Activated naive CD4-positive, alpha-beta T cell treated with anti-CD3 and anti-CD28 coated beads, Interleukin-2, amount 50 U/mL, for 24 hours (primary cell): Measurements from ENCODE around the gene WNT9A.
"Not testable (repeated sequence)": the region's sequence is repeated elsewhere in the genome, so short reads cannot be mapped to it uniquely, and the experiment has no call there.

Source experiments
- H3K27ac Mint-ChIP-seq: one replicate; pipeline ENCODE4 v1.8.0; 2021; ENCODE audit warnings: mild to moderate bottlenecking, mixed read lengths
- H3K27me3 Mint-ChIP-seq: one replicate; pipeline ENCODE4 v1.8.0; 2021; ENCODE audit warnings: mixed read lengths
- H3K36me3 Mint-ChIP-seq: one replicate; pipeline ENCODE4 v1.8.0; 2021; ENCODE audit warnings: mixed read lengths
- H3K4me1 Mint-ChIP-seq: one replicate; pipeline ENCODE4 v1.8.0; 2021; ENCODE audit warnings: mixed read lengths
- H3K4me3 Mint-ChIP-seq: one replicate; pipeline ENCODE4 v1.8.0; 2021; ENCODE audit warnings: mild to moderate bottlenecking, mixed read lengths
- H3K9me3 Mint-ChIP-seq: one replicate; pipeline ENCODE4 v1.8.0; 2021; ENCODE audit warnings: mixed read lengths

The WNT9A gene, protein sequence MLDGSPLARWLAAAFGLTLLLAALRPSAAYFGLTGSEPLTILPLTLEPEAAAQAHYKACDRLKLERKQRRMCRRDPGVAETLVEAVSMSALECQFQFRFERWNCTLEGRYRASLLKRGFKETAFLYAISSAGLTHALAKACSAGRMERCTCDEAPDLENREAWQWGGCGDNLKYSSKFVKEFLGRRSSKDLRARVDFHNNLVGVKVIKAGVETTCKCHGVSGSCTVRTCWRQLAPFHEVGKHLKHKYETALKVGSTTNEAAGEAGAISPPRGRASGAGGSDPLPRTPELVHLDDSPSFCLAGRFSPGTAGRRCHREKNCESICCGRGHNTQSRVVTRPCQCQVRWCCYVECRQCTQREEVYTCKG

DNA sequence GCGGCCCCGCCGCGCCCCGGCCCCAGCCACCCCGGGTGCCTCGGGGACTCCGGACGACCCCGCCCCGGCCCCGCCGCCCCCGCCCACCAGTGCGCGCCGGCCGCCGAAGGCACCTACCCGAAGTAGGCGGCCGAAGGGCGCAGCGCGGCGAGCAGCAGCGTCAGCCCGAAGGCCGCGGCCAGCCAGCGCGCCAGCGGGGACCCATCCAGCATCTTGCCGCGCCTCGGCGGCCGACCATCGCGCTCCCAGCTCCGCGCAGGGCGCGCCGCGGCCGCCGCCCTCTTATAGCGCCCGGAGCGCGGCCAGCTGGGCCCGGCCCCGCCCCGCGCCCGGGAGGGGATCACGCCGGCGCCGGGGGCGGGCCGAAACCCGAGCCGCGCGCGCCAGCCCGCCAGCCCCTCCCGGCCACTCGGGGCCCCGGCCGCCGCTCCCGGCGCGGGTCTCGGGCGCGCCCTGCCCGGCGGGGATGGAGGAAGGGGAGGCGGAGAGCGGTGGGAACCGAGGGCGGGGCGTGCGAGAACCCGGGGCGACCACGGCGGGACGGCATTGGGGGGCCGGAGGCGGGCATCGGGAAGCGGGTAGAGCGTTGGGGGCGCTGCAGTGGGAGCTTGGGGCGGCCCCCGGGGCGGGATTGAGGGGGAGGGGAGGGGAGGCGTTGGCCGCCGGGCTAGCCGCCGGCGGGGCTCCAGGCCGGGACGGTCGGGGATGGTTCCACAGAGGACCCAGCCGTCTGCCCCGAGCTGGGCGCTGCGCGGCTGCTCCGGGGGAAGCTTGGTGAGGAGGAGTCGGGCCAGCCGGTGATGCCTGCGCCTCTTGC is at the start of gene WNT9A:
TSS of gene WNT9A (minus strand) at position 257 of the 817 bp plus-strand sequence. CDS start at position 212, 45 bp downstream.
- H3K9me3 Mint-ChIP-seq = no peaks in the 10 kb centered on the region

DNA sequence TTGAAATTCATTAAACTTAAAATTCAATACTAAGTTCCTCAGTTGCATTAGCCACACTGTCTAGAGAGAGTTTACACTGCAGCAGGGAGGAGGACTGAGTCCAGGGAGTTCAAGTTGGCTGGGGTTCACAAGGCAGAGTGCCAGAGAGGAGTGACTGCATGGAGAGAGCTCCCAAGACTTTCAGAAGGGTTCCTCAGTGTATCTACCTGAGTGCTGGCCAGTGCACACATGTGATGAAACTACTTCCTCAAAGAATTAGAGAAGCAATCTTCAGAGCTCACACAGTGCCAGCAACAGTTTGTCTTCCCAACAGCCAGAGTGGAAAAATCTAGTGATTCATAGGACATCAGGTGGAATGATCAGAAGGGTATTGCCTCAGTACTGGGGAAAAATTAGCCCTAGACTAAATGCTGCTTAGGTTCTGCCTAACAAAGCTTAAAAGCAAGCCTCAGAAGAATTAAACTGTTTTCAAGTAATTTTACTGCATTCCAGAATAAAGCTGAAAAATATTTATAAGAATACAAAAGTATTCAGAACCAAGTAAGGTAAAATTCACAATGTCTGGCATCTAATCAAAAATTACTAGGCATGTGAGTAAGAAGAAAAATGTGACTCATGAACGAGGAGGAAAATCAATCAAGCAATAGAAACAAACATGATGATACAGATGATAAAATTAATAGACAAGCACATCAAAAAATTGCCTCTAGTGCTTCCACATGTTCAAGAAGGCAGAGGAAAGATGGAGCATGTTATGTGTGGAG is 48.6 kb upstream of the WNT9A start:
- no peak overlapping the region for H3K4me3 Mint-ChIP-seq
- H3K36me3 Mint-ChIP-seq = peaks cover 1% of the 10 kb centered on the region
- H3K27me3 Mint-ChIP-seq = peaks cover 11% of the 10 kb centered on the region
- H3K4me1 Mint-ChIP-seq = no peaks in the 10 kb centered on the region
- H3K27ac Mint-ChIP-seq = no peak overlapping the region
- peaks cover 5% of the 10 kb centered on the region for H3K9me3 Mint-ChIP-seq

More for the DNA sequence above, at the start of gene WNT9A:
- peaks cover 6% of the 10 kb centered on the region for H3K4me1 Mint-ChIP-seq
- no peaks in the 10 kb centered on the region for H3K36me3 Mint-ChIP-seq
- no peak within 1 kb of the TSS for H3K27ac Mint-ChIP-seq
- peaks cover 3% of the 10 kb centered on the region for H3K27me3 Mint-ChIP-seq
- peak within 1 kb of the TSS; percentile 76 for H3K4me3 Mint-ChIP-seq

DNA sequence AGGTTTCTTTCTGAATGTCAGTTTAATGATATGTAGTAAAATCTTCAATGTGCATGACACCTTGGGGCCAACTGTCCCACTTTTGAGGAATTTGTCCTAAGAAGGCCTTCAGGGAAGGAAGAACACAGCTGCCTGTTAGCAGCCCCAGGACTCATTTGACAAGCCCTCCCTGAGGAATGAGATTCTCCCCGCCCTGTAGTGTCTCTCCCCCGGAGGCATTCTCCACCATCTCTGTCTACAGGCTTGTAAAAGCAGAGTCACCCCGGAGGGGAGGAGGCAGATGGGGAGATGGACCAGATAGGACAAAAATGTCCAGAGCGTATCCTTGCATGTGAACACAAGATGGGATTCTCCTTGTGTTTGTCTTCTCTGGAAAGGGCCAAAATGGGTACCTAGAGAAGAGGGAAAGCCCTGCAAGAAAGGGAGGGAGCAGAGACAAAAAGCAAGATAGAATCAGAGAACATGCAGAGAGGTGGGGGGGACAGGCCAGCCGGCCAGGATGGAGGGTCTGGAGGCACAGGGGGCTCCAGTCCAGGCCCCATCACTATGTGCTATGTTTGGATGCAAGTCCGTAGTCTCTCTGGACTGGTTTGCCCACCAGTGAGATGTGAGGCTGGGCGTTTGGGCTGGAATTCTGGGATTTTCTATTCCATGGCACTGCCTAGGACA is 47.0 kb upstream of the WNT9A start:
- Mint-ChIP-seq H3K27me3 (peaks cover 16% of the 10 kb centered on the region), H3K9me3 (peaks cover 5% of the 10 kb centered on the region), H3K4me1 (no peaks in the 10 kb centered on the region), H3K4me3 (no peak overlapping the region), H3K27ac (no peak overlapping the region), H3K36me3 (peaks cover 1% of the 10 kb centered on the region)

DNA sequence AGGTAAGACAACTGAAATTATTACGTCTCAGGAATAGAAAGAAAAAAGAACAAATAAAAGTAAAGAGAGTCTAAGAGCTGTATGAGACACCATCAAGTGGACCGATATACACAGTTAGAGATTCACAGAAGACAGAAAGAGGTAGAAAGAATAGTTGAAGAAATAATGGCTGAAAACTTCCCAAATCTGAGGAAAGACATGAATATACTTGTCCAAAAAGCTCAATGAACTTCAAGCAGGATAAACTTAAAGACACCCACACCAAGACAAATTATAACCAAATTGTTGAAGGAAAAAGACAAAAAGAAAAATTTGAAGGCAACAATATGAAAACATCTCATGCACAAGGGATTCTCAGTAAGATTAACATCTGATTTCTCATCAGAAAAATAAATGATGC is 39.4 kb upstream of the WNT9A start:
- no peak overlapping the region for H3K27ac Mint-ChIP-seq

DNA sequence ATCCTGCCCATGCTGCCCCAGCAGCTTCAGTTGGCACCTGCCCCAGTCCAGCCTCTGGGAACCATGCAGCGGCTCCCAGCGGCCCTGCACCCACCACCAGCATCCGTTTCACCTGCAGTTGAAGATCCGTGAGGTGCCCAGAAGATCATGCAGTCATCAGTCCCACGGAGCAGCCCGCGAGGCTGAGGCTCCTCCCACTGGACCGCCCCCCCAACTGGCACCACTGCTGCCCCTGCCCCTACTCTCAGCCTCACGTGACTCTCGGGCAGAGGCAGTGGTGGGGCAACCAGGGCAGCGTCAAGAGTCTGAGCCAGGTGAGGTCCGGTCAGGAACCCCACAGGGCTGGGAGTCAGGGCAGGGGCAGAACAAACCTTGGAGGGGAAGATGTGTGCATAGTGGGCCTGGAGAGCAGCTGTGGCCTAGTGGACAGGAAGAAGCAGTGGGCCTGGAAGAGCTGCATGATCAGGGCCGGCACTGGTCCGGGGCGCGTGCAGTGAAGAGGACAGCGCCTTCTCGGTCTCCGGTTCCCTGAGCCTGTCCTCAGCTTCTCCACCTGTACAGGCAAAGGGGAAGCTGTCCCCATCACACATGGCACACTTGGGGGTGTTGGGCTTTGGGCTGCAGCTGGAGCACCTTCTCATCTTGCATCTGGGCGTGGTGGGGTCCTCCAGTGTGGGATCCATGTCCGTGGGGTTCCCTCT is 28.0 kb upstream of the WNT9A start:
- H3K36me3 Mint-ChIP-seq, H3K27ac Mint-ChIP-seq, H3K4me3 Mint-ChIP-seq, H3K27me3 Mint-ChIP-seq, H3K9me3 Mint-ChIP-seq, H3K4me1 Mint-ChIP-seq: not testable (repeated sequence)

More for the DNA sequence above, 39.4 kb upstream of the WNT9A start:
- peaks cover 14% of the 10 kb centered on the region for H3K9me3 Mint-ChIP-seq
- peaks cover 25% of the 10 kb centered on the region for H3K27me3 Mint-ChIP-seq
- no peaks in the 10 kb centered on the region for H3K4me1 Mint-ChIP-seq
- no peak overlapping the region for H3K4me3 Mint-ChIP-seq
- peaks cover 6% of the 10 kb centered on the region for H3K36me3 Mint-ChIP-seq

DNA sequence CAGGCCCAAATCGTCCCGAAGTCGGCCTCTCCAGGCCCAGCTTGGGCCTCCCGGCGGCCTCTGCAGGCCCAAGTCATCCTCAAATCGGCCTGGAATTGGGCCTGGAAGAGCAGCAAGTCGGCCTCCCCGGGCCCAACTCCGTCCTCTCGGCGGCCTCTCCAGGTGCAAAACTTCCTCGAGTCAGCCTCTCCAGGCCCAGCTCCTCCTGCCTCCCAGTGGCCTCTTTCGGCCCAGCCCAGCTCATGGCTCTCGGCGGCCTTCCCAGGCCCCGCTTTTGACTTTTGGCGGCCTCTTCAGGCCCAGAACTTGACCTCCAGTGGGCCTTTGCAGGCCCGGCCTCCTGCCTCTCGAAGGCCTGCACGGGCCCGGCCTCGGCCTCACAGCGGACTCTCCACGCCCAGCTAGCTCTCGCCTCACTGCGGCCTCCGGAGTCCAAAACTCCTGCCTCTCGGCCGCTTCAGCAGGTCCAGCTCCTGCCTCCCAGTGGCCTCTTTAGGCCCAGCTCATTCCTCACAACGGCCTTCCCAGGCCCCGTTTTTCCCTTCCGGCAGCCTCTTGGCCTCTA is 26.1 kb upstream of the WNT9A start:
- H3K4me1 Mint-ChIP-seq, H3K9me3 Mint-ChIP-seq, H3K27ac Mint-ChIP-seq, H3K27me3 Mint-ChIP-seq, H3K36me3 Mint-ChIP-seq, H3K4me3 Mint-ChIP-seq: not testable (repeated sequence)

DNA sequence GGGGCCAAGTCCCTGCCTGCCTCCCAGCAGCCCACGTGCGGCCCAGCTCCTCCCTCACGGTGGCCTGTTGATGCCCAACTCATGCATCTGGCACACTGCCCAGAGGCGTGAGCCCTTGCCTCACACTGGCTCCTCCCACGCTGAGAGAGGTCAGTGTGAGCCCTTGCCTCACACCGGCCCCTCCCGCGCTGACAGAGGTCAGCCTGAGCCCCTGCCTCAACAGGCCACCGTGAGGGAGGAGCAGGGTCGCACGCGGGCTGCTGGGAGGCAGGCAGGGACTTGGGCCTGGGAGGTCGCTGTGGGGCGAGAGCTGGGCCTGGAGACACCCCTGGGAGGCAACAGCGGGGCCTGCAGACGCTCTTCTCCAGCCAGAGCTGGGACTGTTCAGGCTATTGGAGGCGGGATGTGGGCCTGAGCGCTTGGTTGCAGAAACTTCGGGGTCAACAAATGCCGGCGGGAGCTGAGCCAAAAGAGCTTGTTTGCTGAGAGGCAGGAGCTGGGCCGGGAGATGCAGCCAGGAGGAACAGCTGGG is 25.2 kb upstream of the WNT9A start:
- H3K9me3 Mint-ChIP-seq, H3K36me3 Mint-ChIP-seq, H3K27me3 Mint-ChIP-seq, H3K27ac Mint-ChIP-seq, H3K4me3 Mint-ChIP-seq, H3K4me1 Mint-ChIP-seq: not testable (repeated sequence)

DNA sequence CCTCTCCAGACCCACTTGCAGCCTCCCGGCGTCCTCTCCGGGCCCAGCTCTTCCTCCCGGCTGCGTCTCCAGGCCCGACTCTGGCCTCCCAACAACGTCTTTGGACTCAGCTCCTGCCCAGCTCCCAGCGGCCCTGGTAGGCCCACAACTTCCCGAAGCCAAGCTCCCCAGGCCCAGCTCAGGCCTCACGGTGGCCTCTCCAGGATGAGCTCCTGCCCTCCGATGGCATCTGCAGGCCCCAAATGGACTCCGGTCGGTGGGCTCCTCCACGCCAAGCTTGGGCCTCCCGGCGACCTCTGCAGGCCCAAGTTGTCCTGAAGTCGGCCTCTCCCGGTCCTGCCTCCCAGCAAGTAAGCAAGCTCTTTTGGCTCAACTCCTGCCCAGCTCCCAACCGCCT is 24.5 kb upstream of the WNT9A start:
- H3K36me3 Mint-ChIP-seq, H3K27me3 Mint-ChIP-seq, H3K4me3 Mint-ChIP-seq, H3K9me3 Mint-ChIP-seq, H3K27ac Mint-ChIP-seq, H3K4me1 Mint-ChIP-seq: not testable (repeated sequence)

DNA sequence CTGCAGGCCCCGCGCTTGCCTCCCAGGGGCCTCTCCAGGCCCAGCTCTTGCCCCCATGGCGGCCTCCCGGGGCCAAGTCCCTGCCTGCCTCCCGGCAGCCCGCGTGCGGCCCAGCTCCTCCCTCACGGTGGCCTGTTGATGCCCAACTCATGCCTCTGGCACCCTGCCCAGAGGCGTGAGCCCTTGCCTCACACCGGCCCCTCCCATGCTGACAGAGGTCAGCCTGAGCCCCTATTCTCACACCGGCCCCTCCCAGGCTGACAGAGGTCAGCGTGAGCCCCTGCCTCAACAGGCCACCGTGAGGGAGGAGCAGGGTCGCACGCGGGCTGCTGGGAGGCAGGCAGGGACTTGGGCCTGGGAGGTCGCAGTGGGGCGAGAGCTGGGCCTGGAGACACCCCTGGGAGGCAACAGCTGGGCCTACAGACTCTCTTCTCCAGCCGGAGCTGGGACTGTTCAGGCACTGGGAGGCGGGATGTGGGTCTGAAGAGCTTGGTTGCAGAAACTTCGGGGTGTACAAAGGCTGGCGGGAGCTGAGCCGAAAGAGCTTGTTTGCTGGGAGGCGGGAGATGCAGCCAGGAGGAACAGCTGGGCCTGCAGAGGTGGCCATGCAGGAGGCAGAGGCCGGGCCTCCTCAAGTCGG is 24.0 kb upstream of the WNT9A start:
- H3K27ac Mint-ChIP-seq, H3K27me3 Mint-ChIP-seq, H3K36me3 Mint-ChIP-seq, H3K4me3 Mint-ChIP-seq, H3K4me1 Mint-ChIP-seq, H3K9me3 Mint-ChIP-seq: not testable (repeated sequence)

DNA sequence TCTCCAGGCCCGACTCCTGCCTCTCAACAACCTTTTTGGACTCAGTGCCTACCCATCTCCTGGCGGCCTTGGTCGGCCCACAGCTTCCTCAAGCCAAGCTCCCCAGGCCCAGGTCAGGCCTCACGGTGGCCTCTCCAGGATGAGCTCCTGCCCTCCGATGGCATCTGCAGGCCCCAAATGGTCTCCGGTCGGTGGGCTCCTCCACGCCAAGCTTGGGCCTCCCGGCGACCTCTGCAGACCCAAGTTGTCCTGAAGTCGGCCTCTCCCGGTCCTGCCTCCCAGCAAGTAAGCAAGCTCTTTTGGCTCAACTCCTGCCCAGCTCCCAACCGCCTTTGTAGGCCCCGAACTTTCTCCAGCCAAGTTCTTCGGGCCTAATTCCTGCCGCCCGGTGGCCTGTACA is 23.5 kb upstream of the WNT9A start:
- H3K9me3 Mint-ChIP-seq, H3K27ac Mint-ChIP-seq, H3K27me3 Mint-ChIP-seq: not testable (repeated sequence)

DNA sequence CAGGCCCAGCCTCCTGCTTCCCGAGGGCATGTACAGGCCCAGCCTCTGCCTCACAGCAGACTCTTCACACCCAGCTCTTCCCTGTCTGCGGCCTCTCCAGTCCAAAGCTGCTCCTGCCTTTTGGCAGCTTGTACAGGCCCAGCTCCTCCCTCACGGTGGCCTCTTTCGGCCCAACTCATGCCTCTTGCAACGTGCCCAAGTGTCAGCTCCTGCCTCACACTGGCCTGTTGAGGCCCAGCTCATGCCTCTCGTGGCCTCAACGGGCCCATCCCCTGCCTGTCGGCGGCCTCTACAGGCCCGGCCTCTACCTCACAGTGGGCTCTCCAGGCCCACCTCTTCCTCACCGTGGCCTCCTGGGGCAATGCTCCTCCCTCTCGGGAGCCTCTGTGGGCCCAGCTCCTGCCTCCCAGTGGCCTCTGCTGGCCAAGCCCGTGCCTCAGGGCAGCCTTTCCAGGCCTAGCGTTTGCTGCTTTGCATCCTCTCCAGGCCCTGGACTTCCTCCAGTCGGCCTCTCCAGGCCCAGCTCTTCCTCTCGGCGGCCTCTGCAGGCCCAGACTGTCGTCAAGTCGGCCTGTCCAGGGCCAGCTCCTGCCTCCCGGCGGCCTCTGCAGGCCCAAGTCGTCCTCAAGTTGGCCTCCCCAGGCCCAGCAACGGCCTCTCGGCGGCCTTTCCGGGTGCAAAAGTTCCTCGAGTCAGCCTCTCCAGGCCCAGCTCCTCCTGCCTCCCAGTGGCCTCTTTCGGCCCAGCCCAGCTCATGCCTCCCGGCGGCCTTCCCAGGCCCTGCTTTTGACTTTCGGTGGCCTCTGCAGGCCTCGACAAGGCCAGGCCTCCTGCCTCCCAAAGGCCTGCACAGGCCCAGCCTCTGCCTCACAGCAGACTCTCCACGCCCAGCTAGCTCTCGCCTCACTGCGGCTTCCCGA is 22.6 kb upstream of the WNT9A start:
- not testable (repeated sequence) for H3K27me3 Mint-ChIP-seq, H3K27ac Mint-ChIP-seq, H3K4me1 Mint-ChIP-seq, H3K4me3 Mint-ChIP-seq, H3K36me3 Mint-ChIP-seq, H3K9me3 Mint-ChIP-seq

More for the DNA sequence above, 23.5 kb upstream of the WNT9A start:
- not testable (repeated sequence) for H3K4me1 Mint-ChIP-seq, H3K36me3 Mint-ChIP-seq, H3K4me3 Mint-ChIP-seq

DNA sequence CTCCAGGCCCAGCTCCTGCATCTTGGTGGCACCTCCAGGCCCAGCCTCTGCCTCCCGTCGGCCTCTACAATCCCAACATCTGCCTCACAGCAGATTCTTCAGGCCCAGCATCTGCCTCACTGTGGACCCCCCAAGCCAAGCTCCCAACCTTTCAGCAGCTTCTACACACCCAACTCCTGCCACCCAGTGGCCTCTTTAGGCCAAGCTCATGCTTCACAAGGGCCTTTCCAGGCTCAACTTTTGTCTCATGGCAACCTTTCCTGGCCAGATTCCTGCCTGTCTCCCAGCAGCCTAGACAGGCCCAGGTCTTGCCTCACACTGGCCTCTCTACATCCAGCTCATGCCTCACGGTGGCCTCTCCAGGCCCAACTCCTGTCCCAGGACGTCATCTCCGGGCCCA is 20.1 kb upstream of the WNT9A start:
- H3K27ac Mint-ChIP-seq, H3K27me3 Mint-ChIP-seq, H3K9me3 Mint-ChIP-seq, H3K36me3 Mint-ChIP-seq, H3K4me3 Mint-ChIP-seq, H3K4me1 Mint-ChIP-seq: not testable (repeated sequence)

DNA sequence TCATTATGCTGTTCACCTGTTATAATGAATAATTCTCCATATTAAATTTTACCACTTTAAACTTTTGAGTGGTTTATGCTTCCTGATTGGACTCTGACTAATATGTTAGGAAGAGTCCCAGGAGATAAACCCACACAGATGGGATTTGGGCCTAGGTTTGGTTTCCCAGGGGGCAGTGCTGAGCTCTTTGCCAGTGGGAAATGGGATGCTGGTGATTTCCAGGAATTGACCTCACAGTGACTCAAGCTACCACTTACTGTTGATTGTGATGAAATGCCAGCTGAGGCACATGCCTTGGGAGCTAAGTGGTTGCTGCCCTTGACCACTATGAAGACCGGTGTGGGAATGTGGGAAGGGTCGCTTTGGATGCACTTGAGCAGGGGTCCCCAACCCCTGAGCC is 19.0 kb upstream of the WNT9A start:
- H3K4me3 Mint-ChIP-seq, H3K27ac Mint-ChIP-seq, H3K27me3 Mint-ChIP-seq, H3K4me1 Mint-ChIP-seq, H3K9me3 Mint-ChIP-seq, H3K36me3 Mint-ChIP-seq: not testable (repeated sequence)
